Midbrain (tissue), 1 donor: Measurements from ENCODE around the gene EML3.

Experiments
- DNase-seq: peaks from one replicate; lab custom pipeline; 2025; lab: John Stamatoyannopoulos, UW

Gene EML3

GRCh38 chr11:62552485-62553079 is 60.0 kb downstream of the EML3 start:
- DNase-seq, result no peak
